C4-2B (cell line): ENCODE results near the gene SOX5.

ENCODE experiments used
- CTCF ChIP-seq: fragments of 450-650 bp; conservative IDR thresholded peaks from 2 replicates; pipeline ENCODE4 v1.5.1; 2017; ENCODE audit warnings: mild to moderate bottlenecking
- ZFX ChIP-seq: fragments of 450-650 bp; IDR thresholded peaks from 2 replicates; pipeline ENCODE4 v1.6.1; 2017

GRCh38 chr12:23756416-23756815 lies 193.1 kb downstream of the SOX5 start:
- TF ChIP-seq CTCF (no peak), ZFX (no peak)
